NK-92 treated with Interleukin-12 subunit alpha and Interleukin-12 subunit beta, amount 100 ng/mL, for 24 hours (cell line): Measurements from ENCODE around the gene AIPL1.

Experiments
- DNase-seq: peaks from one replicate; lab custom pipeline; 2025; lab: John Stamatoyannopoulos, UW

The AIPL1 gene

GRCh38 chr17:6374761-6375312 is 60.1 kb downstream of the AIPL1 start:
- no peak for DNase-seq

DNA sequence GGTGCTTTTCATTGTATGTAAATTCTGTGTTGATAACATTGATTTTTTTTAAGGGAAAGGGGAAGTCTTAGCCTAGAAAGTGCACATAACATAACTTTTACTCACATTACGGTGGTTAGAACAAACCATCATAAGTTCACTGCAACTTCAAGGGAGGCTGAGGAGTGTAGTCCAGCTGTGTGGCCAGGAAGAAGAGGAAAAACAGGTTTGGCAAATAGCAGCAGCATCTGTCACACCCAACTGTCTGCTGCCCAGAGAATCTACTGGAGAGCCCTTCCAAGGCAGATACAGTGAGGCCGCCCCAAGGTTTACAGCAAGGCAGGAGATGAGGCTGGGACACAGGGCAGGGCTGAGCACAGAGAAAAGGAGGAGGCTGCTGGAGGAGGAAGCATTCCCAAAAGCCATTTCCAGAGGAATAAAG is 60.6 kb downstream of the AIPL1 start:
- no peak for DNase-seq
